ENCODE results near the gene ALLC. TPM values are rescaled to one million over a fixed set of nuclear protein-coding genes. Genes with fewer than 3 reads are reported as not detected.

The ALLC gene
- total RNA-seq, 4 donors from 2014 or later = not detected

GRCh38 chr2:3664118-3664517 is 6.1 kb downstream of the ALLC start:
- 58% methylated on average over 3 of the region's 3 CpGs for WGBS
- no peaks in the 10 kb centered on the region for H3K36me3 ChIP-seq
- TF ChIP-seq CTCF (IDR thresholded peaks at IDR 0.05) = no peak
- no peak for TF ChIP-seq EP300 (IDR thresholded peaks at IDR 0.05)
- no peaks in the 10 kb centered on the region for H3K9me3 ChIP-seq
- DNase-seq (ENCODE audit: extremely low spot score) = no peak
- peaks cover 3 to 13% (median 6%) of the 10 kb centered on the region in 4 donors for H3K4me1 ChIP-seq
- H3K27ac ChIP-seq (replicated peaks in 1 of 4) = no peak overlapping the region
- H3K27me3 ChIP-seq = peaks cover 0 to 8% (median 0%) of the 10 kb centered on the region in 4 donors
- no peak overlapping the region for H3K4me3 ChIP-seq
- intact Hi-C loops (cut with DNase I) = no loop called here

GRCh38 chr2:3664925-3665324 is 6.9 kb downstream of the ALLC start:
- no peak for DNase-seq (ENCODE audit: extremely low spot score)
- H3K4me3 ChIP-seq = no peak overlapping the region
- no peak for TF ChIP-seq POLR2A (IDR thresholded peaks at IDR 0.05; ENCODE audit: low read depth)
- no peak for TF ChIP-seq CTCF (IDR thresholded peaks at IDR 0.05)
- no peak for TF ChIP-seq POLR2AphosphoS5 (IDR thresholded peaks at IDR 0.05)
- no peak for TF ChIP-seq EP300 (IDR thresholded peaks at IDR 0.05)
- intact Hi-C loops (cut with DNase I) = no loop called here
- no peaks in the 10 kb centered on the region for H3K9me3 ChIP-seq
- no peak overlapping the region for H3K27ac ChIP-seq (replicated peaks in 1 of 4)
- peaks cover 0 to 16% (median 0%) of the 10 kb centered on the region in 4 donors for H3K27me3 ChIP-seq
- WGBS = 85% methylated on average over 8 of the region's 8 CpGs
- H3K36me3 ChIP-seq = no peaks in the 10 kb centered on the region
- peaks cover 0 to 13% (median 3%) of the 10 kb centered on the region in 4 donors for H3K4me1 ChIP-seq

- intact Hi-C loops (cut with DNase I) = no loop called here
- Histone ChIP-seq H3K27me3 (peaks cover 0 to 22% (median 0%) of the 10 kb centered on the region in 4 donors), H3K36me3 (no peaks in the 10 kb centered on the region), H3K27ac (replicated peaks in 1 of 4) (no peak overlapping the region), H3K9me3 (no peaks in the 10 kb centered on the region), H3K4me1 (peaks cover 0 to 13% (median 3%) of the 10 kb centered on the region in 4 donors), H3K4me3 (no peak overlapping the region)
- peak; percentile 68 for DNase-seq (ENCODE audit: extremely low spot score)
- WGBS = 86% methylated on average over 16 of the region's 16 CpGs
- TF ChIP-seq CTCF (IDR thresholded peaks at IDR 0.05) (no peak), EP300 (IDR thresholded peaks at IDR 0.05) (no peak), POLR2AphosphoS5 (IDR thresholded peaks at IDR 0.05) (no peak), POLR2A (IDR thresholded peaks at IDR 0.05; ENCODE audit: low read depth) (no peak)
Measured at GRCh38 chr2:3665886-3666612, 8.0 kb downstream of the ALLC start.

GRCh38 chr2:3666613-3666975 is 8.6 kb downstream of the ALLC start:
- no peak for TF ChIP-seq POLR2A (IDR thresholded peaks at IDR 0.05; ENCODE audit: low read depth)
- no peak for TF ChIP-seq EP300 (IDR thresholded peaks at IDR 0.05)
- TF ChIP-seq POLR2AphosphoS5 (IDR thresholded peaks at IDR 0.05) = no peak
- no peak for TF ChIP-seq CTCF (IDR thresholded peaks at IDR 0.05)
- 92% methylated on average over 16 of the region's 18 CpGs for WGBS
- H3K9me3 ChIP-seq = no peaks in the 10 kb centered on the region
- DNase-seq (ENCODE audit: extremely low spot score) = peak; percentile 80
- intact Hi-C loops (cut with DNase I) = no loop called here
- no peaks in the 10 kb centered on the region for H3K36me3 ChIP-seq
- peaks cover 0 to 22% (median 0%) of the 10 kb centered on the region in 4 donors for H3K27me3 ChIP-seq
- H3K4me3 ChIP-seq = no peak overlapping the region
- peaks cover 0 to 13% (median 3%) of the 10 kb centered on the region in 4 donors for H3K4me1 ChIP-seq
- no peak overlapping the region for H3K27ac ChIP-seq (replicated peaks in 1 of 4)
